ENCODE results near the gene FLVCR2.

DNA sequence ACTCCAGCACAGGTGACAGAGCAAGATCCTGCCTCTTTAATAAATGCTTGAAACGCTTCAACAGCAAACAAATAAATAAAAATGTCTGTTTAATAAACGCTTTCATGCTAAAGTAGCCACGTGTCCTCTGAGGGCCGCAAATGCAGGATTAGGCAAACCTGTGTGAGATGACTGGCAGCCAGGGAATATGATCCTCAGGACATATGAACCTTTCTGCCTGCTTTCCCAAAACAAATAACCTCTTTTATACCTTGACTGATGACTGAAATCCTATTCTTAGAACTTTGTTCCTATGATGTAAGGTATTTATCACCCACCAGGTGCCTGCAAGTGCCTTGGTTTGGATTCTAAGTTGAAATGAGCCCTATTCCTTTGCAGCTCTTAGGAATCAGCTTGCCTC is 14.5 kb upstream of the FLVCR2 start:
- TF ChIP-seq, protein P1, sequence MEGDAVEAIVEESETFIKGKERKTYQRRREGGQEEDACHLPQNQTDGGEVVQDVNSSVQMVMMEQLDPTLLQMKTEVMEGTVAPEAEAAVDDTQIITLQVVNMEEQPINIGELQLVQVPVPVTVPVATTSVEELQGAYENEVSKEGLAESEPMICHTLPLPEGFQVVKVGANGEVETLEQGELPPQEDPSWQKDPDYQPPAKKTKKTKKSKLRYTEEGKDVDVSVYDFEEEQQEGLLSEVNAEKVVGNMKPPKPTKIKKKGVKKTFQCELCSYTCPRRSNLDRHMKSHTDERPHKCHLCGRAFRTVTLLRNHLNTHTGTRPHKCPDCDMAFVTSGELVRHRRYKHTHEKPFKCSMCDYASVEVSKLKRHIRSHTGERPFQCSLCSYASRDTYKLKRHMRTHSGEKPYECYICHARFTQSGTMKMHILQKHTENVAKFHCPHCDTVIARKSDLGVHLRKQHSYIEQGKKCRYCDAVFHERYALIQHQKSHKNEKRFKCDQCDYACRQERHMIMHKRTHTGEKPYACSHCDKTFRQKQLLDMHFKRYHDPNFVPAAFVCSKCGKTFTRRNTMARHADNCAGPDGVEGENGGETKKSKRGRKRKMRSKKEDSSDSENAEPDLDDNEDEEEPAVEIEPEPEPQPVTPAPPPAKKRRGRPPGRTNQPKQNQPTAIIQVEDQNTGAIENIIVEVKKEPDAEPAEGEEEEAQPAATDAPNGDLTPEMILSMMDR (IDR thresholded peaks at IDR 0.05): no peak
- TF ChIP-seq POLR2A (IDR thresholded peaks at IDR 0.05): no peak
